ENCODE measurements around the gene STXBP6.

The STXBP6 gene

DNA sequence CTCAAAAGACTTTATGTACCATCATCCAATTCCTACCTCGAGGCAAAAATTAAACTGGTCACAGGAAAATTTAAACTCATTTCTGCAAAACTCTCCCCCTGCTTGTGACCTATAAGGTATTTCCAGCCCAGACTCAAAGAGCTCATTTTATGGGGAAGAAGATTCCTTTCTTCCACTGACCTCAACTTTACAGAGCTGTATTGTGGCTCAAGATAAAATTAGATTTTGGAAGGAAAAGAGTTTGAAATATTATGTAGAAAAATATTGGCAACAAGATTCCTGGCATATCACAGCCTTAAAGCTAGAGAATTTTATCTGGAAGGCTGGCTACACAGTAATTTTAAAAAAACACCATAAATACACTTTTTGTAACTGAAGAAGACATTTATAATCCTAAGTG, 91.7 kb downstream of the STXBP6 start:
- TF ChIP-seq, protein P1, sequence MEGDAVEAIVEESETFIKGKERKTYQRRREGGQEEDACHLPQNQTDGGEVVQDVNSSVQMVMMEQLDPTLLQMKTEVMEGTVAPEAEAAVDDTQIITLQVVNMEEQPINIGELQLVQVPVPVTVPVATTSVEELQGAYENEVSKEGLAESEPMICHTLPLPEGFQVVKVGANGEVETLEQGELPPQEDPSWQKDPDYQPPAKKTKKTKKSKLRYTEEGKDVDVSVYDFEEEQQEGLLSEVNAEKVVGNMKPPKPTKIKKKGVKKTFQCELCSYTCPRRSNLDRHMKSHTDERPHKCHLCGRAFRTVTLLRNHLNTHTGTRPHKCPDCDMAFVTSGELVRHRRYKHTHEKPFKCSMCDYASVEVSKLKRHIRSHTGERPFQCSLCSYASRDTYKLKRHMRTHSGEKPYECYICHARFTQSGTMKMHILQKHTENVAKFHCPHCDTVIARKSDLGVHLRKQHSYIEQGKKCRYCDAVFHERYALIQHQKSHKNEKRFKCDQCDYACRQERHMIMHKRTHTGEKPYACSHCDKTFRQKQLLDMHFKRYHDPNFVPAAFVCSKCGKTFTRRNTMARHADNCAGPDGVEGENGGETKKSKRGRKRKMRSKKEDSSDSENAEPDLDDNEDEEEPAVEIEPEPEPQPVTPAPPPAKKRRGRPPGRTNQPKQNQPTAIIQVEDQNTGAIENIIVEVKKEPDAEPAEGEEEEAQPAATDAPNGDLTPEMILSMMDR (IDR thresholded peaks at IDR 0.05) = no peak

GRCh38 chr14:24957814-24958213, 92.1 kb downstream of the STXBP6 start:
- TF ChIP-seq, protein P1 (IDR thresholded peaks at IDR 0.05) = no peak

DNA sequence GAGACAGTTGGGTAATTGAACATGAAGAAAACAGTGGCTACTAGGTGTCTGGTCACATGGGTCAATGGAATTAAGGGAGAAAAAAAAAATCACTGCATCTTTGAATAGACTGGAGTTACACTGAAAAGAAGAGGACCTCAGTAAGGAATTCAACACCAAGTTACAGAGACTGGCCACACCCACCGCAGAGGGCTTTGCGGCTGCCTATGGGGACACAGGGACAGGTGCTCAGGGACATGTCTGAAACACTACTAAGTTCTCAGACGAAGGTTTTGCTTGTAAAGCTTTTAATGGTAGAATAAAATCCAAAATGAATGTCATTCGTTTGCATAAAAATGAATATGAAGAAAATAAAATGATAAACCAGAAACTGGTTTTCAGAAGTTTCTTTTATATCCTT, 93.8 kb downstream of the STXBP6 start:
- TF ChIP-seq, protein P1 (IDR thresholded peaks at IDR 0.05) = no peak

DNA sequence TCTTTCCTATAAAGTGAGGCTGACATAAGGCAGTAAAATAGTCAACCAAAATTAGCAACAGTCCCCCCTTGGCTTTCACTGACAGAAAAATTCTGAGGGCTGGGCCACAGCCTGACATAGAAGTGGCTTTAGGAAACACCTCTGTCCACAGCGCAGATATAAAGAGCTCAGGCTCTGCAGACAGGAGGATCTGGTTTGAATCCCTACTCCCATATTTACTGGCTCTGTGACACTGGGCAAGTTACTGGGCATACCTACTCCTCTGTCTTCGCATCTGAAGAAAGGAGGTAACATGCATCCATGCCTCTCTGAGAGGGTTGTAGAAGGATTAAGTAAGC, 95.3 kb downstream of the STXBP6 start:
- TF ChIP-seq, protein P1 (IDR thresholded peaks at IDR 0.05) = no peak

- TF ChIP-seq, protein P1 (IDR thresholded peaks at IDR 0.05) = no peak
Measured at GRCh38 chr14:24954037-24954699, 95.8 kb downstream of the STXBP6 start.

DNA sequence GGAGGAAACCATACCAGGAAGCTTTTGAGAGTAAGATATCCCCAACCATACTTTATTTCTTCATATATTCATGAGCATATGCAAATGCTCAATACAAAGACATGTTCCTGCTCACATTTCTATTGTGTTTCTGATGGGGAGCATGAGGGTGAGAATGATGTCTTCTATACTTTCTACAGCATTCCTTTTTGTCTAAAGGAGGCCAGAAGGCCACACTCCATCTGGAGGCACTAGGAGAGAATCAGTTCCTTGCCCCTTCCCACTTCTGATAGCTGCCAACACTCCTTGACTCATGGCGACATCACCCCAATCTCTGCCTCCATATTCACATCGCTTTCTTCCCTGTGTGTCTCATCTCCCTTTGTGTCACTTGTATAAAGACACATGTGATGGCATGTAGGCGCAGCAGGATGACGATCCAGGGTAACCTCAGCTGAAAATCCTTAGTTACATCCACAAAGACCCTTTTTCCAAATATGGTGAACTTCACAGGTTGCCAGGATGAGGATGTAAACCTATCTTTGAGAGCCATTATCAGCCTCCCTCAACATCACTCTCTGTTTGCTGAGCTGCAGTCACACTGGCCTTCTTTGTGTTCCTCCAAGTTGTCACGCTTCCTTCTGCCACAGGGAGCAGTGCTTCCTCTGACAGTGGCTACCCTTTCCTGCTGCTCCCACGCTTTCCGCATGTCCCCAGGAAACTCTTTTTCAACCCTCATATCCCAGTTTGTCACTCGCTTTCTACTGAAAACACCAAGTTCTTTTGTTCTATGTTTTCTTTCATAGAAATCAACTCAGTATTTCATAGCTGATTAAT, 96.9 kb downstream of the STXBP6 start:
- TF ChIP-seq, protein P1 (IDR thresholded peaks at IDR 0.05) = no peak

GRCh38 chr14:24948261-24948847, 101.6 kb downstream of the STXBP6 start:
- TF ChIP-seq, protein P1 (IDR thresholded peaks at IDR 0.05) = no peak

Measured in LNCAP (cell line).